Measurements from ENCODE around the gene IFRD1. TPM values are rescaled to one million over a fixed set of nuclear protein-coding genes. Genes with fewer than 3 reads are reported as not detected.

Gene IFRD1
- total and polyA plus RNA-seq, 8 donors = 44.7 to 141 (median 72.6) TPM

GRCh38 chr7:112459645-112460044 lies 9.4 kb downstream of the IFRD1 start:
- DNase-seq = no peak
- H3K27ac ChIP-seq = no peak overlapping the region
- intact Hi-C loops (cut with DNase I) = no loop called here
- ATAC-seq = no peak
- no peaks in the 10 kb centered on the region for H3K9me3 ChIP-seq
- no peak for FAIRE-seq
- H3K36me3 ChIP-seq = peaks cover 3 to 85% (median 32%) of the 10 kb centered on the region in 3 donors
- TF ChIP-seq CTCF (IDR thresholded peaks at IDR 0.05) = no peak
- no peaks in the 10 kb centered on the region for H3K27me3 ChIP-seq
- WGBS, 2 donors = 48 to 53% methylated on average over 1 of the region's 1 CpG
- no peak overlapping the region for H3K4me3 ChIP-seq
- peaks cover 25 to 34% (median 32%) of the 10 kb centered on the region in 3 donors for H3K4me1 ChIP-seq

GRCh38 chr7:112462236-112462635 lies 12.0 kb downstream of the IFRD1 start:
- Histone ChIP-seq H3K4me3 (no peak overlapping the region), H3K27ac (peak overlapping the region in 2 of 4 donors; percentile 54 to 59), H3K9me3 (no peaks in the 10 kb centered on the region), H3K27me3 (no peaks in the 10 kb centered on the region), H3K36me3 (peaks cover 3 to 93% (median 24%) of the 10 kb centered on the region in 3 donors), H3K4me1 (peaks cover 5 to 25% (median 20%) of the 10 kb centered on the region in 3 donors)
- ATAC-seq = peak; percentile 66 to 93 (median 90)
- intact Hi-C loops (cut with DNase I) = no loop called here
- DNase-seq = peak in 3 of 6 donors; percentile 63 to 72 (median 71)
- TF ChIP-seq CTCF (IDR thresholded peaks at IDR 0.05) = no peak
- no peak for FAIRE-seq

- intact Hi-C loops (cut with DNase I) = no loop called here
- 68 to 85% methylated on average over 4 of the region's 4 CpGs for WGBS, 2 donors
- TF ChIP-seq CTCF (IDR thresholded peaks at IDR 0.05) = no peak
Measured at GRCh38 chr7:112467867-112468266, 17.6 kb downstream of the IFRD1 start.

GRCh38 chr7:112470194-112470593 lies 19.9 kb downstream of the IFRD1 start:
- no peak for FAIRE-seq

More at GRCh38 chr7:112467867-112468266, 17.6 kb downstream of the IFRD1 start:
- peaks cover 0 to 3% (median under 1%) of the 10 kb centered on the region in 3 donors for H3K4me1 ChIP-seq
- H3K27ac ChIP-seq = no peak overlapping the region
- no peak for ATAC-seq
- no peaks in the 10 kb centered on the region for H3K27me3 ChIP-seq
- DNase-seq = no peak
- H3K4me3 ChIP-seq = no peak overlapping the region
- H3K9me3 ChIP-seq = no peaks in the 10 kb centered on the region
- no peak for FAIRE-seq
- H3K36me3 ChIP-seq = peaks cover 5 to 89% (median 27%) of the 10 kb centered on the region in 3 donors

More at GRCh38 chr7:112470194-112470593, 19.9 kb downstream of the IFRD1 start:
- WGBS, 2 donors = 65 to 96% methylated on average over 4 of the region's 4 CpGs
- Histone ChIP-seq H3K27me3 (no peaks in the 10 kb centered on the region), H3K27ac (no peak overlapping the region), H3K9me3 (no peaks in the 10 kb centered on the region), H3K36me3 (peaks cover 5 to 96% (median 34%) of the 10 kb centered on the region in 3 donors), H3K4me1 (no peaks in the 10 kb centered on the region), H3K4me3 (no peak overlapping the region)
- ATAC-seq = no peak
- DNase-seq = no peak
- intact Hi-C loops (cut with DNase I) = no loop called here
- TF ChIP-seq CTCF (IDR thresholded peaks at IDR 0.05) = no peak
